PFSK-1 (cell line): Measurements from ENCODE around the gene FEN1.

ENCODE experiments used
- POLR2AphosphoS5 ChIP-seq: IDR thresholded peaks from 2 replicates; pipeline ENCODE4 v1.6.1; 2012; ENCODE audit warnings: low read depth, mild to moderate bottlenecking, control low read depth, low read length, moderate library complexity
- SIN3A ChIP-seq: IDR thresholded peaks from 2 replicates; pipeline ENCODE4 v1.6.1; 2012; ENCODE audit warnings: mild to moderate bottlenecking, low read length, moderate library complexity, borderline replicate concordance; ENCODE audit not compliant: insufficient read depth
- TAF1 ChIP-seq: IDR thresholded peaks from 2 replicates; pipeline ENCODE4 v1.6.1; 2012; ENCODE audit warnings: low read length, control low read depth, borderline replicate concordance; ENCODE audit not compliant: insufficient read depth
- TF ChIP-seq, protein P1 (sequence below), 2 experiments: IDR thresholded peaks; 2 replicates each; pipeline versions ENCODE4 v1.6.1 to v1.8.0; 2011 to 2012; ENCODE audit warnings: low read depth in 2 of 2, low read length in 2 of 2, control low read depth in 1 of 2, inconsistent platforms in 1 of 2, mild to moderate bottlenecking in 1 of 2, moderate library complexity in 1 of 2; ENCODE audit not compliant: insufficient read depth in 1 of 2

GRCh38 chr11:61785837-61786402 is 6.8 kb upstream of the FEN1 start:
- TF ChIP-seq TAF1 (no peak), POLR2AphosphoS5 (no peak), SIN3A (no peak)
- TF ChIP-seq, protein P1, sequence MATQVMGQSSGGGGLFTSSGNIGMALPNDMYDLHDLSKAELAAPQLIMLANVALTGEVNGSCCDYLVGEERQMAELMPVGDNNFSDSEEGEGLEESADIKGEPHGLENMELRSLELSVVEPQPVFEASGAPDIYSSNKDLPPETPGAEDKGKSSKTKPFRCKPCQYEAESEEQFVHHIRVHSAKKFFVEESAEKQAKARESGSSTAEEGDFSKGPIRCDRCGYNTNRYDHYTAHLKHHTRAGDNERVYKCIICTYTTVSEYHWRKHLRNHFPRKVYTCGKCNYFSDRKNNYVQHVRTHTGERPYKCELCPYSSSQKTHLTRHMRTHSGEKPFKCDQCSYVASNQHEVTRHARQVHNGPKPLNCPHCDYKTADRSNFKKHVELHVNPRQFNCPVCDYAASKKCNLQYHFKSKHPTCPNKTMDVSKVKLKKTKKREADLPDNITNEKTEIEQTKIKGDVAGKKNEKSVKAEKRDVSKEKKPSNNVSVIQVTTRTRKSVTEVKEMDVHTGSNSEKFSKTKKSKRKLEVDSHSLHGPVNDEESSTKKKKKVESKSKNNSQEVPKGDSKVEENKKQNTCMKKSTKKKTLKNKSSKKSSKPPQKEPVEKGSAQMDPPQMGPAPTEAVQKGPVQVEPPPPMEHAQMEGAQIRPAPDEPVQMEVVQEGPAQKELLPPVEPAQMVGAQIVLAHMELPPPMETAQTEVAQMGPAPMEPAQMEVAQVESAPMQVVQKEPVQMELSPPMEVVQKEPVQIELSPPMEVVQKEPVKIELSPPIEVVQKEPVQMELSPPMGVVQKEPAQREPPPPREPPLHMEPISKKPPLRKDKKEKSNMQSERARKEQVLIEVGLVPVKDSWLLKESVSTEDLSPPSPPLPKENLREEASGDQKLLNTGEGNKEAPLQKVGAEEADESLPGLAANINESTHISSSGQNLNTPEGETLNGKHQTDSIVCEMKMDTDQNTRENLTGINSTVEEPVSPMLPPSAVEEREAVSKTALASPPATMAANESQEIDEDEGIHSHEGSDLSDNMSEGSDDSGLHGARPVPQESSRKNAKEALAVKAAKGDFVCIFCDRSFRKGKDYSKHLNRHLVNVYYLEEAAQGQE (IDR thresholded peaks at IDR 0.05; ENCODE audit: insufficient read depth in 1 of 2, low read depth in 2 of 2, low read length in 2 of 2) = no peak
